ENCODE results near the gene PLEKHG7.
"Not testable (repeated sequence)": the region's sequence is repeated elsewhere in the genome, so short reads cannot be mapped to it uniquely, and the experiment has no call there.

Gene PLEKHG7, protein sequence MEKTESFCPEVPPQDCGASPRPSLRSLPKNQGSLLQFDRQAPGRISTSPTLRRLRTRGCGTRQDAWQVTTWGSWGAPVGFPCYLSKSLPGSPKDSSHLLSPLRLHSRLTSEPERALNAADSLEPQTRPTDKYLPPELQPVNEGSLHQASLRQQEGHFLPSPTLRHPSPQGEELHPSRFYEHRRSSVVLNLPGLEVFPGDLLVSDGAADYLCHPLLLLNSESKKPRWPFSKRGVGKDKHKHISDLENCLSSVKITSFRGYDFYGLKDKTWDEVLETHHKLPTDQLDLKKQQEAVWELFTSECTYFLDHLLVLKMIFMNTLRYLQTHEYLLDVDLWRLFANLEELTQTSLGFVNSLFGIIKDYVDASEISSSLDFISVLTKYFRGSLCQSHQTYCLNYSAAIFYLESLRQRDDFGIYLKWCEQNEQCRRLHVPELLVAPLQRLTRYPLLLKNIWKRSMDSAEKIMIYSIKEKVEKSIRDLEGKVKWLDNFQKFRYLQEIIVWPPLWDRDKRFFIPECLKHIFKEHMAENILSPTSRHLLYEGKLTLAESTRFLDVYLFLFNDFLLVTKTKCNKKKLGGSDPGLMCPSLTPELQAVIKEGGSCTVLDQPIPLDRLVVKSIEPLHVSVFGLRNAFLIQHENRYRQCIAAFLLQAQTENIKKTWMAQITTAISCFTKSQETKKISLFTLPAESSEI

GRCh38 chr12:92702754-92703679, at the start of gene PLEKHG7:
PLEKHG7 (plus strand) TSS chr12:92702989; CDS start chr12:92706632, 3,643 bp downstream.
- DNase-seq: no peak

GRCh38 chr12:92654256-92654655, 48.5 kb upstream of the PLEKHG7 start:
- DNase-seq: not testable (repeated sequence)

GRCh38 chr12:92654929-92655328, 47.9 kb upstream of the PLEKHG7 start:
- no peak for DNase-seq

GRCh38 chr12:92656911-92657310, 45.9 kb upstream of the PLEKHG7 start:
- DNase-seq: no peak

GRCh38 chr12:92657770-92658169, 45.0 kb upstream of the PLEKHG7 start:
- no peak for DNase-seq

GRCh38 chr12:92658611-92659010, 44.2 kb upstream of the PLEKHG7 start:
- DNase-seq: no peak

GRCh38 chr12:92661269-92661668, 41.5 kb upstream of the PLEKHG7 start:
- DNase-seq: no peak

GRCh38 chr12:92665496-92665895, 37.3 kb upstream of the PLEKHG7 start:
- no peak for DNase-seq

DNA sequence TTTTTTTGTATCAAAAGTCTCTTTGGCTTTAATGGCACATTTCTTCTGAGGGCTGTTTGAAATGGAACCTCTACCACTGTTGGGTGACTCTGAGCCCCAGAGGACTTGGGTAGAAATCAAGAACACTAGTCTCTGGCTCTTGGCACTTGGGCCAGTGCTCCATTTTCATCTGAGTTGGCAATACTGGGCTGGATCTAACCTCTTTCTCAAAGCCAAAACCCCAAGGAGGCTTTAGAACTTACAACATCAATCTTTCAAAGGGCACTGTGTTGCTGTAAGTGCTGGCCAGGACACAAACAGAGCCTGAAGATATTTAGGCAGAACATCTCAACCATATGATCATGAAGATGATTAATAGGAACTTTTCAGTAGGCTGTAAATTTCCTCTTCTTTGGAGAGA, 34.0 kb upstream of the PLEKHG7 start:
- DNase-seq: no peak

DNA sequence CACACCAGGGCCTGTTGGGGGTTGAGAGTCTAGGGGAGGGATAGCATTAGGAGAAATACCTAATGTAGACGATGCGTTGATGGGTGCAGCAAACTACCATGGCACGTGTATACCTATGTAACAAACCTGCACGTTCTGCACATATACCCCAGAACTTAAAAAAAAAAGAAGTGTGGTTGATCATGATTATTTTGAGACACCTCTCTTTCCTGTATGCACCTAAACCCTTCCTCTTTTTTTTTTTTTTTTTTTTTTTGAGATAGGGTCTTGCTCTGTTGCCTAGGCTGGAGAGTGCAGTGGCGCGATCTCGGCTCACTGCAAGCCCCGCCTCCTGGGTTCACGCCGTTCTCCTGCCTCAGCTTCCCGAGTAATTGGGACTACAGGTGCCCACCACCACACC, 31.3 kb upstream of the PLEKHG7 start:
- not testable (repeated sequence) for DNase-seq

DNA sequence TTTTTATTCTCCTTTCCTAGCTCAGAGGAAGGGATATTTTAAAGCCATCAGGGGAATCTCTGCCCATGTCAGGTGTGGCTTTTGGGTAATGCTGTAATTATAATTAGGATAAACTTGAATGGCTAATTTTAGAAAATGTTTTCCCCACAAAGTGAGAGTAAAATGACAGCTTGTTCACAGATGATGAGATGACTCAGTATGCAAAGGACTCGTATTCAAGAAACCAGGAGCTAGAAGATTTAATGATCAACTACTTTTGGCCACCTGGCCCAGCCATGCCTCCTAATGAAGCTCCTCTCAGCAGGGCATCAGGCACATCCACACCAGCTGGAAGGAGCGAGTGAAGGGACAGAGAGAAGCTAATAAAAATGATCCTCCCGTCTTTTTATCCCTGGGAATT, 29.0 kb upstream of the PLEKHG7 start:
- no peak for DNase-seq

- no peak for DNase-seq
These were observed 28.3 kb upstream of the PLEKHG7 start for GRCh38 chr12:92674500-92674899.

DNA sequence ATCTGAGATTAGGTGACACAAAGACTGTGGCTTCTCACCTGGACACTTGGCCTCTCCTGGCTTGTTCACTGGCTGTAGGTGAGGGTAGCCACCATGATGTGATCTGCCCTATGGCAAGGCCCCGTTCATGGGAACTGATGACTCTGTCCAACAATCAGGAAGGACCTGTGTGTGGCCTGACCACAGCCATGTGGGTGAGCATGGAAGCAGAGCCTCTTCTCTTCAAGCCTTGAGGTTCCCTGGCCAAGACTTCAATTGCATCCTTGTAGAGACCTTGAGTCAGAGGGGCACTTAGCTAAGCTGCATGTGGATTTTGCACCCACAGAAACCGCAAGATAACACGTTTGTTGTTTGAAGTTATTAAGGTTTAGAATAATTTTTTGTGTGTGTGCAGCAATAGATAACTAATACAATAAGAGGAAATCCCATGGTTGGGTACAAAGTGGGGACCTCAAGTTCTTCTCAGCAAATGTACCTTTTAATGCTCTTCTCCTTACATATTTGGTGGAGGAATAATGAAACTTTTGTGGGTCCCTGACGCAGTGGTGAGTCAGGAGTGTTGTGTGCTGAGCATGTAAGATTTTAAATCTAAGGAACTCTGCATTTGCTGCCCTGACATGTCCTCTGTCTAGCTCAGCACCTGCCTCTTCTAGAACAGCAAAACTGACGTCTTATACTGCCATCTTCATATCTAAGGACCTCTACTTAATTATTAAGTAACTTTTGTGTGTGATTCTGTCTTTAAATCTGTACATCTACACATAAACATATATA, 27.5 kb upstream of the PLEKHG7 start:
- DNase-seq: no peak

- no peak for DNase-seq
These were observed 26.1 kb upstream of the PLEKHG7 start for GRCh38 chr12:92676710-92677109.

DNA sequence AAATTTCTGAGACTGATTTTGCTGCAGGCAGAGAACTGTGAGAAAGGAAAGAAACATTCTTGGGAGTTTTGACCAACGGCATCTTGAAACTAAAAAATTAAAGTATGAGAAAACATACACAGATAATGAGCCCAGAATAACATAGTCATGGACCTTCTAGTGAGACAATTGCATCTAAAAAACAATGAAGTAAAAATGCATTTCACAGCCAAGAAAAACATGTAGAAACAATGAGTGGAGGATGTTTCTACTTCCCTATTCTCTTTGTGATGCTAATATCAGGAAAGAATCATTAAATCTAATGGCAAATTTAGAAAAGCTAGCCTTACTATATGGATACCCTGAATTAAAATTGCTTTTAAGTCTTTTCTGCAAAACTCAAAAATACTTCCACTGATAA, 12.2 kb upstream of the PLEKHG7 start:
- DNase-seq: no peak

DNA sequence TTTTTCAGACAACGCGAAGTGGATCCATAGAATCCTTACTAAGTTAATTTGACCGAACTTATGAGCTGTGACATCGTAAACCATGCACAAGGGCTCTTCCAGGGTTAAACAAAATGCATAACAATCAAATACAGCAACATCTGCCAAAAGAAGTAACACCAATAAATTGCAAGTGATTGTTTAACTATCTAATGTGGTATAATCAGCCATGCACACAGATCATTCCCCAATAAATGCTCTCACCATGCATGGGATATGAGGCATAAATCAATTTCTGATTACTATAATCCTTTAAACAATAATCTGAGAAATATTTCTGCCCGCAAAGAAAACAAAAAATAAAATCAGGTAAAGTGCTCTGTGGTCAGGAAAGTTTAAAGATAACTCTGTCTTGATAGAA, 7.7 kb upstream of the PLEKHG7 start:
- DNase-seq: no peak

DNA sequence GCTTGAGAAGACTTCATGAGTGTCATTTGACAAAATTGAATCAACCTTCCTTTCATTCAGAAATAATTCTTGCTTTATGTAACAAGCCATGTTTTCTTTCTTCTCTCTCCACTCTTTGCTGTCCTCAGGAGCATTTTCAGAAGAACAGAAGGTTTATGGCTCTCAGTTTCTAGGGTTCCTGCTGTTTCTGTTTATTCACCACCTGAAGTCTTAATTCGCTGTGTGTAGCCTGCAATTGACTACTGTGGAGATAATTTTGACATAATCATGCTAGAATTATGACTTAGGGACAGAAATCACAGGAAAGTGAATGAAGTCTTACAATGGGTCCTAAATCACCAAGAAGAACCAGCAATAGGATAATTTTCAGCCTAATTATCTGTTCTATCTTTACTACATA, 7.2 kb upstream of the PLEKHG7 start:
- DNase-seq: no peak

GRCh38 chr12:92696216-92696615, 6.6 kb upstream of the PLEKHG7 start:
- DNase-seq: no peak

DNA sequence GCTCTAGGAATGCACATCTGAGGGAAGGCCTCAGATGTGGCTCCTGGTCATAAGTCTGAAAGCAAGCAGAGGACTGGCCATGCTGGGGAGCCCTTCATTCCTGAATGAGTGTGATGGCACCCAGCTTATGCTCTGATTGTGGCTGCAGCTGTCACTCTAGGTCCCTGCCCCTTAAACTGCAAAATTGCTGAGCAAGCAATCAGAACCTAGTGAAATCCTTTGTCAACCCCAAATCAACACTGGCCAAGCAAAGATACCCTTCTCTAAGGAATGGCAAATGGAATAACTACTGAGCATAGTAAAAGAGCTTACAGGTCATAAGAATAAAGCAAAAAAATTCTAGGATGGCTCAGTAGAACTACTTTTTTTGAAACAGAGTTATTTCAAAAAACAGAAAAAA, 4.3 kb upstream of the PLEKHG7 start:
- no peak for DNase-seq

GRCh38 chr12:92701441-92701840, 1.3 kb upstream of the PLEKHG7 start:
- DNase-seq: no peak

DNA sequence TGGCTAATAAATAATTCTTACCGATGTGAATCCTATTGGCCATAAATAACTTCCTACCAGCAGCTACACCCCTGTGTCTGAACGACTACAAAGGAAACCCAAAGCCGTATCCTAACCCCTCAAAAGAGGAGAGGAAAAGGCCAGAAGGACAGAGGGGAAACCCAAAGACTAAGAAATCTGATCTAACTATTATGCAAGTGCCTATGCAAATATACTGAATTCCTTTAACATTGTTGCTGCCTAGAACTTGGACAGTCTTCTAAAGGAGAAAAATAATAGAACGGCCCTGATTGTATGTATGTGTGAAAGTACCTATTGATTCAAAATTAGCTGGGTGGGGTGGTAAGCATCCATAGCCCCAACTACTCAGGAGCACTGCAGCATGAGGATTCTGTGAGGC, 997 bp downstream of the PLEKHG7 start:
- DNase-seq: no peak

DNA sequence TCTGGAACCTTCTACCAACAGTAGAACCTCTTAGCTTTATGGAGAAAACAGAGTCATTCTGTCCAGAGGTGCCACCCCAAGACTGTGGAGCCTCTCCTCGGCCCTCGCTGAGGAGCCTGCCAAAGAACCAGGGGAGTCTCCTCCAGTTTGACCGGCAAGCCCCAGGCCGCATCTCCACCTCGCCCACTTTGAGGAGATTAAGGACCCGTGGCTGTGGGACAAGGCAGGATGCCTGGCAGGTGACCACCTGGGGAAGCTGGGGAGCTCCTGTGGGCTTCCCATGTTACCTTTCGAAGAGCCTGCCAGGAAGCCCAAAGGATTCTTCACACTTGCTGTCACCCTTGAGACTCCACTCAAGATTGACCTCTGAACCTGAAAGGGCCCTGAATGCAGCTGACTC, 3.8 kb downstream of the PLEKHG7 start:
- DNase-seq: no peak

DNA sequence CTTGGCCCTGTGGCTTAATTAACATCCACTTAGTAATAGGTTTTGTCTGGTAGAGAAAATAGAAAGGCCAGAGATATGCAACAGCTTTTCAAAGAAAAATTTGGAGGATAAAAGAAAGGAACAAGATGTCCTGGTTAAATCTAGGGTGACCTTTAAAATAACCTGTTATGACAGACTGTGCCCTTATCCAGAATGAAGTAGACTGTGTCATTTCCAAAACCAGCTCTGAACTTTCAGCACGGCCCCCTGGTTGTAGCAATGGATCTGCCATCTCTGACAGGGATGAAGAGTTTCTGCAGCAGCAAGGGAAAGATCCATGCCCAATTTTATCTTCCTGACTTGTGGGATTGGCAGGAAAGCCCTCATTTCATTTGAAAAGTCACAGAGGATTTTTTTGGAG, 5.1 kb downstream of the PLEKHG7 start:
- no peak for DNase-seq

Data from SIG-M5 (cell line).